Mesendoderm (in vitro differentiated cells): ENCODE measurements around the gene VEGFB.
A peak's percentile ranks its signal among the peaks of the same experiment; 100 is the strongest.

Source experiments
- DNase-seq: peaks from one replicate; pipeline ENCODE4 v3.0.0; 2013
- H2AK5ac ChIP-seq: 2 replicates; pipeline ENCODE4 v1.6.1; 2013; ENCODE audit warnings: low read length, inconsistent platforms
- H2BK120ac ChIP-seq: 2 replicates; pipeline ENCODE4 v1.6.1; 2013; ENCODE audit warnings: low read depth, mild to moderate bottlenecking, low read length, moderate library complexity, mixed read lengths
- H2BK15ac ChIP-seq: replicated peaks from 2 replicates; pipeline ENCODE4 v1.6.1; 2013; ENCODE audit warnings: low read depth, mild to moderate bottlenecking, moderate library complexity
- H2BK5ac ChIP-seq: 2 replicates; pipeline ENCODE4 v1.6.1; 2013; ENCODE audit warnings: low read length, inconsistent platforms
- H3K18ac ChIP-seq: 2 replicates; pipeline ENCODE4 v1.6.1; 2013; ENCODE audit warnings: mild to moderate bottlenecking, low read length, mixed read lengths
- H3K23ac ChIP-seq: one replicate; pipeline ENCODE4 v1.6.1; 2013; ENCODE audit warnings: low read length
- H3K27ac ChIP-seq: 2 replicates; pipeline ENCODE4 v1.5.1; 2013; ENCODE audit warnings: low read depth, mild to moderate bottlenecking, inconsistent platforms, low read length, moderate library complexity
- H3K27me3 ChIP-seq: 2 replicates; pipeline ENCODE4 v1.6.1; 2013; ENCODE audit warnings: low read length, control low read depth, mild to moderate bottlenecking, inconsistent platforms; ENCODE audit not compliant: insufficient read depth, poor library complexity
- H3K36me3 ChIP-seq: 2 replicates; pipeline ENCODE4 v1.6.1; 2013; ENCODE audit warnings: low read length, inconsistent platforms; ENCODE audit not compliant: control insufficient read depth, insufficient read depth
- H3K4ac ChIP-seq: one replicate; pipeline ENCODE4 v1.6.1; 2013; ENCODE audit warnings: low read depth, mild to moderate bottlenecking, low read length, moderate library complexity
- H3K4me1 ChIP-seq: 2 replicates; pipeline ENCODE4 v1.6.1; 2013; ENCODE audit warnings: low read depth, low read length, inconsistent platforms; ENCODE audit not compliant: control insufficient read depth
- H3K4me2 ChIP-seq: 2 replicates; pipeline ENCODE4 v1.6.1; 2013; ENCODE audit warnings: low read length
- H3K4me3 ChIP-seq: 2 replicates; pipeline ENCODE4 v1.5.1; 2013; ENCODE audit warnings: mild to moderate bottlenecking, low read length
- H3K56ac ChIP-seq: one replicate; pipeline ENCODE4 v1.6.1; 2013; ENCODE audit warnings: low read length
- H3K79me1 ChIP-seq: 2 replicates; pipeline ENCODE4 v1.6.1; 2013; ENCODE audit warnings: low read length, inconsistent platforms
- H3K79me2 ChIP-seq: 2 replicates; pipeline ENCODE4 v1.6.1; 2013; ENCODE audit warnings: mild to moderate bottlenecking, low read length; ENCODE audit not compliant: control insufficient read depth, insufficient read depth
- H3K9ac ChIP-seq: 2 replicates; pipeline ENCODE4 v1.6.1; 2013; ENCODE audit warnings: low read length, inconsistent platforms
- H4K5ac ChIP-seq: one replicate; pipeline ENCODE4 v1.6.1; 2013; ENCODE audit warnings: low read length
- H4K8ac ChIP-seq: one replicate; pipeline ENCODE4 v1.6.1; 2013; ENCODE audit warnings: low read depth, mild to moderate bottlenecking, control low read depth, low read length, moderate library complexity
- WGBS: extraction: QIAGEN DNeasy Blood & Tissue Kit; methylation state at CpG from one replicate; pipeline ENCODE4 v1.1.7; 2013; ENCODE audit warnings: low lambda C conversion rate, missing lambda C conversion rate; ENCODE audit not compliant: insufficient coverage; ENCODE audit errors: extremely low coverage; 5-methylcytosine and 5-hydroxymethylcytosine counted together

Gene VEGFB

DNA sequence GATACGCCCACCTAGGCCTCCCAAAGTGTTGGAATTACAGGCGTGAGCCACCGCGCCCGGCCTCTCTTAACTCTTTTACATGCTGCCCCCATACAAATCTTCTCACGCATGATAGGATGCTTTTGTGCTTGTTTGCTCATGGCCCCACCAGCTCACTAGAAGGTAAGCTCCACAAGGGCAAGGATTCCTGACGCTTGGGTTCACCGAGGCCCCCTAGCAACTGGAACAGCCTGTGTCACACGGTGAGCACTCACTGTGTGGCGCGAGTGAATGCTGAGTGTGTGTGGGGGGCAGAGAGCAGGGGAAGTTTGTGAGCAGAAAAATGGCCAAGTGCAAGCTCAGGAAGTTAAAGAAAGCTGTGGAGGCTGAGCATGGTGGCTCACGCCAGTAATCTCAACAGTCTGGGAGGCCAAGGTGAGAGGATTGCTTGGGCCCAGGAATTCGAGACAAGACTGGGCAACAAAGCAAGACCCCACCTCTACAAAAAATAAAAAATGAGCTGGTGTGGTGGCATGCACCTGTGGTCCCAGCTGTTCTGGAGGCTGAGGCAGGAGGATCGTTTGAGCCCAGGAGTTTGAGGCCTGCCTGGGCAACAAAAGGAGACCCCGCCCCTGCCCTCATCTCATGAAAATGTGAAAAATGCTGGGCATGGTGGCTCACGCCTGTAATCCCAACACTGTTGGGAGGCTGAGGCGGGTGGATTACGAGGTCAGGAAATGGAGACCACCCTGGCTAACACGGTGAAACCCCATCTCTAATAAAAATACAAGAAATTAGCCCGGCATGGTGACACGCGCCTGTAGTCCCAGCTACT lies 47.8 kb downstream of the VEGFB start:
- H2BK15ac ChIP-seq = no peak overlapping the region
- no peaks in the 10 kb centered on the region for H3K79me1 ChIP-seq
- no peak overlapping the region for H4K8ac ChIP-seq
- H3K79me2 ChIP-seq = no peaks in the 10 kb centered on the region
- H3K9ac ChIP-seq = no peak overlapping the region
- no peak overlapping the region for H2BK120ac ChIP-seq
- no peak overlapping the region for H3K27ac ChIP-seq
- no peak overlapping the region for H2BK5ac ChIP-seq
- no peak overlapping the region for H4K5ac ChIP-seq
- no peak overlapping the region for H3K4me2 ChIP-seq
- H3K18ac ChIP-seq = no peak overlapping the region
- H2AK5ac ChIP-seq = no peak overlapping the region
- H3K56ac ChIP-seq = no peak overlapping the region
- peaks cover 6% of the 10 kb centered on the region for H3K4me1 ChIP-seq
- no peaks in the 10 kb centered on the region for H3K27me3 ChIP-seq
- H3K36me3 ChIP-seq = no peaks in the 10 kb centered on the region
- no peak for DNase-seq
- WGBS = no CpG with 5 or more reads among the region's 22 CpGs
- H3K23ac ChIP-seq = no peak overlapping the region
- H3K4ac ChIP-seq = no peak overlapping the region
- no peak overlapping the region for H3K4me3 ChIP-seq

DNA sequence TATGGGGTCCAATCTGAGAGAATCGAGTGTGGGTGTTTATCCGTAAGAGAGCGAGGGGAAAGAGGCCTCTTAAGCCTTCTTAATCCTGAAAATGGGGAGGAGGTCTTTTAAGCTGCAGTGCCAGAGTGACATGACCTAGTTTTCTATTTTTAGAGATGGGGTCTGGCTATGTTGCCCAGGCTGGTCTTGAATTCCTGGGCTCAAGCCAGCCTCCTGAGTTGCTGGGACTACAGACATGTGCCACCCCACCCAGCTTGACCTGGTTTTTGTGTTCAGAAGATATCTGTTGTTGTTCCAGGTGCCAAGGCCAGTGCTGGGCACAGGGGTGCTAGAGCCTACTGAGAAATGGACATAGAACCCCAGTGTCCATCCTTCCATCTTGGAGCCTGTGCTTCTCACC lies 48.7 kb downstream of the VEGFB start:
- no CpG with 5 or more reads among the region's 3 CpGs for WGBS

DNA sequence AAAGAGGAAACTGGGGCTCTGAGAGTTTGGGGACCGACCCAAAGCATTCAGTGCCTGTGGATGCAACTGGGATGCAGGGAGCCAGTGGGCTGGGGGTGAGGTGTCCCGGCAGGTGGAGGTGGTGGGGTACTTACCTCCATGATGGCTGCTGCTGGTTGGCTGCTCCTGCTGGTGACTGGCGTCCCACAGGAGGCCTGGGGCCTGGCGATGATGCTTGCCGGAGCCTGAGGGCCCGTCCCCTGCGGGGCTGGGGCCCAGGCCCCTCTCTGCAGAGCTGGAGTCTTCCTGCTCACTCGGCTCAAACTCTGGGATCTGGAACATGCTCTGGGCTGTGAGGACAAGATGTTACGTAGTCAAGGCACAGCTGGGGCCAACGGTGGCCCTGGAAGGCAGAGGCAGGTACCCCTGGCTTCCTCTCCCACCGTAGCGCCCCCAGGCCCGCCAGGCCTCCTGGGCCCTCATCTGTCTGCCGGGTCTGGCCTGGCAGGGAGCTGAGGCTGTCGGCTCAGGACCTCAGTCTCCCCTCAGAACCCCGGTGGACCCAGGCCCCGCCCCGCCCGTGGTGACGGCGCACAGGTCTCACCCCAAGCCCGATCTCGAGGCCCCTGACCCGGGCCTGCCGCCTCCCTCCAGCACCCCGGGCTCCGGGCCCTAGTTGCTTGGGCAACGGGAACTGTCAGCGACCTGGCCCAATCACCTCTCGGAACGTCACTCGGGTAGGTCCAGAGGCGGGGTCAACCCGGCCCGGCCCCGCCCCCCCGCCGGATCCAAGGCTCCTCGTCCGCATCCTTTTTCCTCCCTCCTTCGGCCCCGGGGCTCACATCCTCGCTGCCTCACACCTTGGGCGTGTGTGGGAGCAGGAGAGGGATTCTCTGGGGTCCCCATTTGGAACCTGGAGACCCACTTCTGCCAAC lies 49.9 kb downstream of the VEGFB start, which contains the start of gene BAD:
TSS of gene BAD (minus strand) at position 618 of the 914 bp plus-strand sequence. CDS start at position 321, 297 bp downstream.
- peak within 1 kb of the TSS; percentile 40 for H3K4ac ChIP-seq
- no peaks in the 10 kb centered on the region for H3K36me3 ChIP-seq
- no peak within 1 kb of the TSS for H4K5ac ChIP-seq
- no peak within 1 kb of the TSS for H4K8ac ChIP-seq
- no peak within 1 kb of the TSS for H2BK120ac ChIP-seq
- peak; percentile 96 for DNase-seq
- H3K4me2 ChIP-seq = peak within 1 kb of the TSS; percentile 100
- H2AK5ac ChIP-seq = no peak within 1 kb of the TSS
- no CpG with 5 or more reads among the region's 44 CpGs for WGBS
- no peak within 1 kb of the TSS for H3K23ac ChIP-seq
- H3K4me3 ChIP-seq = peak within 1 kb of the TSS; percentile 81
- no peaks in the 10 kb centered on the region for H3K79me2 ChIP-seq
- peaks cover 6% of the 10 kb centered on the region for H3K4me1 ChIP-seq
- no peaks in the 10 kb centered on the region for H3K79me1 ChIP-seq
- H3K56ac ChIP-seq = peak within 1 kb of the TSS; percentile 96
- H3K27me3 ChIP-seq = no peaks in the 10 kb centered on the region
- peak within 1 kb of the TSS; percentile 66 for H3K27ac ChIP-seq
- no peak within 1 kb of the TSS for H2BK15ac ChIP-seq
- H3K18ac ChIP-seq = peak within 1 kb of the TSS; percentile 75
- no peak within 1 kb of the TSS for H2BK5ac ChIP-seq
- peak within 1 kb of the TSS; percentile 92 for H3K9ac ChIP-seq

More for the DNA sequence above, 48.7 kb downstream of the VEGFB start:
- Histone ChIP-seq H3K23ac (no peak overlapping the region), H2BK15ac (no peak overlapping the region), H3K27me3 (no peaks in the 10 kb centered on the region), H3K56ac (no peak overlapping the region), H4K5ac (no peak overlapping the region), H3K79me1 (no peaks in the 10 kb centered on the region), H2AK5ac (no peak overlapping the region), H3K4ac (no peak overlapping the region), H2BK120ac (no peak overlapping the region), H3K79me2 (no peaks in the 10 kb centered on the region), H3K4me1 (peaks cover 6% of the 10 kb centered on the region), H2BK5ac (no peak overlapping the region), H3K4me3 (no peak overlapping the region), H3K4me2 (no peak overlapping the region), H3K18ac (no peak overlapping the region), H3K36me3 (no peaks in the 10 kb centered on the region), H3K9ac (no peak overlapping the region), H4K8ac (no peak overlapping the region), H3K27ac (no peak overlapping the region)
- DNase-seq = no peak

DNA sequence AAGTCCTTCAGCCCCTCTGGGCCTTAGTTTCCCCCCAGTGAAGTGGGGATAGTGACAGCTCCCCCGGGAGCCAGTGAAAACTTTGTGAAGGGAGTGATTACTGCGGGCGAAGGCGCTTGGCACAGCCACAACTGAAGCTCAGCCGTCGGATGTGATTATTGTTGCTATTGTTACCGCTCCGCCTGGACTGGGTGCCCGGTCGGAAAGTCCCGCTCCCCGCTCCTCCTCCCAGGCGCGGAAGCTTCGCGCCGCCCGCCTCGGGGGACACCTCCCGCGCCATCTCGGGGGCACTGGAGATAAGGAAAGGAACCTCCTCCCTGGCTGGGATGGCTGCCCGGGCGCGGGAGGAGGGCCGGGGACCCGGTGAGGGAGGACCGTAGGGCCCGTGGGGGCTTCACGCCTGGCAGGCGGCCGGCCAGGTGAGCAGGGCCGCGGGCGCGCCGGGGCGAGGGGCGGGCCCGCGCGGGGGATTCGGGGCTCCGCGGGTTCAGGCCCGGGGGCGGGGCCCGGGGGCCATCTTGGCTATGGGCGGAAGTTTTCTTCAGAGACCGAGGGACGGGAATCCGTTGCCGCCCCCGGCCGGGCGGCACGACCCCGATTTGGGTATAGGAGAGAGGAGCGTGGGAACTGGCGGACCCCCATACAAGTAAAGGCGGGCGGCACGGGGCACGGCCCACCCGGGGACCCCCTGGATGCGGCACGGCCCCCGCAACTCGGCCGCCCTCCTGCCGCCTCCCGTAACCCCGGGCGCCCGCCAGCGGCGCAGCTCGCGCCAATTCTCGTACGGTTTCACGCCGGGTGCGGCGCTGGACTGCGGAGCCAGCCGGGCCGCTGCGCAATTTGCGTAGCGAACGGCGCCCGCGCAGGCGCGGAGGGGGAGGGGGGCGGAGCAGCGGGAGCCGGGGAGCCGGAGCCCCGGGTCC lies 50.8 kb downstream of the VEGFB start, which contains the start of gene GPR137:
TSS of gene GPR137 (plus strand) at position 887 of the 923 bp plus-strand sequence. CDS start 677 bp downstream, outside the sequence.
- Histone ChIP-seq H3K79me2 (no peaks in the 10 kb centered on the region), H2BK120ac (no peak within 1 kb of the TSS), H3K4me1 (peaks cover 6% of the 10 kb centered on the region), H3K4ac (peak within 1 kb of the TSS; percentile 41), H3K36me3 (no peaks in the 10 kb centered on the region), H3K27ac (peak within 1 kb of the TSS; percentile 66), H2BK5ac (no peak within 1 kb of the TSS), H3K4me3 (peak within 1 kb of the TSS; percentile 81), H3K23ac (peak within 1 kb of the TSS; percentile 11), H3K56ac (peak within 1 kb of the TSS; percentile 93), H2AK5ac (no peak within 1 kb of the TSS), H3K27me3 (peaks cover 2% of the 10 kb centered on the region), H3K9ac (peak within 1 kb of the TSS; percentile 92), H3K18ac (peak within 1 kb of the TSS; percentile 75), H2BK15ac (no peak within 1 kb of the TSS), H3K79me1 (no peaks in the 10 kb centered on the region), H4K5ac (no peak within 1 kb of the TSS), H4K8ac (no peak within 1 kb of the TSS), H3K4me2 (peak within 1 kb of the TSS; percentile 100)
- DNase-seq = peak; percentile 66
- no CpG with 5 or more reads among the region's 102 CpGs for WGBS
